PC-3 (cell line): Measurements from ENCODE around the gene ANO7. TPM values are rescaled to one million over a fixed set of nuclear protein-coding genes. Genes with fewer than 3 reads are reported as not detected.

ENCODE experiments used
- ATAC-seq: fragments of 200-7000 bp; cut with Tn5 transposase; 2 replicates; pipeline ENCODE4 v1.9.1; 2020; ENCODE audit warnings: mild to moderate bottlenecking, moderate library complexity
- BruUV-seq: library from RNA; stranded (reverse); fragments of 400-500 nt; replicated peaks from 2 replicates; lab custom pipeline; 2021; lab: Mats Ljungman, UMichigan
- CTCF ChIA-PET: fragments of 300-600 bp; sonication (Branson Sonifier 250); formaldehyde crosslinking; loops from one replicate; lab custom pipeline; 2022; ENCODE audit warnings: antibody characterized with exemption; lab: Charles Lee
- POLR2A ChIA-PET: fragments of 300-600 bp; sonication (Branson Sonifier 250); formaldehyde crosslinking; loops from one replicate; lab custom pipeline; 2022; ENCODE audit warnings: antibody characterized with exemption; ENCODE audit not compliant: unreplicated experiment; lab: Charles Lee
- DNase-seq: peaks from one replicate; pipeline ENCODE4 v3.0.0-alpha.2; 2015
- H2AFZ ChIP-seq: fragments of 300-600 bp; sonication (generic); 2 replicates; pipeline ENCODE4 v1.6.0; 2016; ENCODE audit warnings: antibody characterized with exemption, low read length
- H3F3A ChIP-seq: fragments of 300-600 bp; sonication (generic); one replicate; pipeline ENCODE4 v1.6.0; 2017; ENCODE audit warnings: antibody characterized with exemption, low read length, control low read depth, mild to moderate bottlenecking; ENCODE audit not compliant: unreplicated experiment
- H3K27ac ChIP-seq: fragments of 300-600 bp; sonication (generic); 2 replicates; pipeline ENCODE4 v1.5.1; 2016; ENCODE audit warnings: mild to moderate bottlenecking, low read length
- H3K27me3 ChIP-seq: fragments of 300-600 bp; sonication (generic); 2 replicates; pipeline ENCODE4 v1.6.1; 2016; ENCODE audit warnings: low read length, mixed read lengths
- H3K36me3 ChIP-seq: fragments of 300-600 bp; sonication (generic); 2 replicates; pipeline ENCODE4 v1.6.1; 2016; ENCODE audit warnings: low read depth, mixed run types, low read length, mixed read lengths
- H3K4me1 ChIP-seq: fragments of 300-600 bp; sonication (generic); 2 replicates; pipeline ENCODE4 v1.5.1; 2016; ENCODE audit warnings: low read length; ENCODE audit not compliant: insufficient read depth
- H3K4me2 ChIP-seq: fragments of 300-600 bp; sonication (generic); 2 replicates; pipeline ENCODE4 v1.6.0; 2016; ENCODE audit warnings: low read length
- H3K4me3 ChIP-seq: fragments of 300-600 bp; sonication (generic); 2 replicates; pipeline ENCODE4 v1.5.1; 2016; ENCODE audit warnings: mild to moderate bottlenecking, low read length, mixed read lengths
- H3K79me2 ChIP-seq: fragments of 300-600 bp; sonication (generic); 2 replicates; pipeline ENCODE4 v1.6.1; 2017; ENCODE audit warnings: low read length, mixed read lengths
- H3K9ac ChIP-seq: fragments of 300-600 bp; sonication (generic); 2 replicates; pipeline ENCODE4 v1.6.0; 2016; ENCODE audit warnings: mild to moderate bottlenecking, low read length
- H3K9me2 ChIP-seq: fragments of 300-600 bp; sonication (generic); replicated peaks from 2 replicates; pipeline ENCODE4 v1.6.1; 2016; ENCODE audit warnings: mixed run types, low read length, mixed read lengths
- H3K9me3 ChIP-seq: fragments of 300-600 bp; sonication (generic); 2 replicates; pipeline ENCODE4 v1.6.1; 2016; ENCODE audit warnings: low read length, mixed read lengths
- H4K20me1 ChIP-seq: fragments of 300-600 bp; sonication (generic); 2 replicates; pipeline ENCODE4 v1.6.1; 2016; ENCODE audit warnings: low read length, mixed read lengths
- EZH2 ChIP-seq: fragments of 300-600 bp; sonication (generic); IDR thresholded peaks from one replicate; pipeline ENCODE4 v1.6.1; 2017; ENCODE audit warnings: antibody characterized with exemption, mild to moderate bottlenecking, low read length; ENCODE audit not compliant: unreplicated experiment
- EZH2phosphoT487 ChIP-seq: fragments of 300-600 bp; sonication (generic); IDR thresholded peaks from 2 replicates; pipeline ENCODE4 v1.6.1; 2018; ENCODE audit warnings: mild to moderate bottlenecking, antibody characterized with exemption, low read length, borderline replicate concordance
- intact Hi-C: fragments of 100-400 bp; cut with micrococcal nuclease; formaldehyde crosslinking; loops from 2 replicates; pipeline ENCODE4 v1.9.0; 2023
- total RNA-seq: library from RNA; depleted of rRNA; stranded (reverse); fragments of >200 nt; gene quantifications from 2 replicates; pipeline ENCODE4 v1.2.3, GENCODE V29; 2014
- TF ChIP-seq, protein P1 (sequence below): fragments of 300-600 bp; sonication (generic); conservative IDR thresholded peaks from 2 replicates; pipeline ENCODE4 v1.5.1; 2017; ENCODE audit warnings: antibody characterized with exemption, low read depth, mild to moderate bottlenecking, low read length

ANO7 gene
- total RNA-seq, 1 experiment from 2014 or later, result 2.6 TPM

DNA sequence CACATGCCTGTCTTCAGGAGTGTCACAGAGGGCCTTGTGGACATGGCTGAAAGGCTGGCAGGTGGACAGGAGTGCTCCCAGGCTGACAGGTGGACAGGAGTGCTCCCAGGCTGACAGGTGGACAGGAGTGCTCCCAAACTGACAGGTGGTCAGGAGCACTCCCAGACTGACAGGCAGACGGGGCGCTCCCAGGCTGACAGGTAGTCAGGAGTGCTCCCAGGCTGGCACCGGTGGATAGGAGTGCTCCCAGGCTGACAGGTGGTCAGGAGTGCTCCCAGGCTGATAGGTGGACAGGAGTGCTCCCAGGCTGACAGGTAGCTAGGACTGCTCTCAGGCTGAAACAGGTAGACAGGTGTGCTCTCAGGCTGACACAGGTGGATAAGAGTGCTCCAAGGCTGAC, 16.6 kb downstream of the ANO7 start:
- intact Hi-C loops, result no loop called here
- TF ChIP-seq EZH2phosphoT487, result no peak
- TF ChIP-seq, protein P1, sequence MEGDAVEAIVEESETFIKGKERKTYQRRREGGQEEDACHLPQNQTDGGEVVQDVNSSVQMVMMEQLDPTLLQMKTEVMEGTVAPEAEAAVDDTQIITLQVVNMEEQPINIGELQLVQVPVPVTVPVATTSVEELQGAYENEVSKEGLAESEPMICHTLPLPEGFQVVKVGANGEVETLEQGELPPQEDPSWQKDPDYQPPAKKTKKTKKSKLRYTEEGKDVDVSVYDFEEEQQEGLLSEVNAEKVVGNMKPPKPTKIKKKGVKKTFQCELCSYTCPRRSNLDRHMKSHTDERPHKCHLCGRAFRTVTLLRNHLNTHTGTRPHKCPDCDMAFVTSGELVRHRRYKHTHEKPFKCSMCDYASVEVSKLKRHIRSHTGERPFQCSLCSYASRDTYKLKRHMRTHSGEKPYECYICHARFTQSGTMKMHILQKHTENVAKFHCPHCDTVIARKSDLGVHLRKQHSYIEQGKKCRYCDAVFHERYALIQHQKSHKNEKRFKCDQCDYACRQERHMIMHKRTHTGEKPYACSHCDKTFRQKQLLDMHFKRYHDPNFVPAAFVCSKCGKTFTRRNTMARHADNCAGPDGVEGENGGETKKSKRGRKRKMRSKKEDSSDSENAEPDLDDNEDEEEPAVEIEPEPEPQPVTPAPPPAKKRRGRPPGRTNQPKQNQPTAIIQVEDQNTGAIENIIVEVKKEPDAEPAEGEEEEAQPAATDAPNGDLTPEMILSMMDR, result no peak
- no peak for TF ChIP-seq EZH2
- POLR2A ChIA-PET, result no interaction called here
- H3K4me1 ChIP-seq, result no peaks in the 10 kb centered on the region
- H3K27me3 ChIP-seq, result no peaks in the 10 kb centered on the region
- no peaks in the 10 kb centered on the region for H3K9me3 ChIP-seq
- DNase-seq (no peak), ATAC-seq (no peak)
- H3K9me2 ChIP-seq, result no peaks in the 10 kb centered on the region
- BruUV-seq, result no TSS peak
- H3K27ac ChIP-seq, result no peak overlapping the region
- CTCF ChIA-PET, result no interaction called here
- no peak overlapping the region for H3K4me3 ChIP-seq
- H3K4me2 ChIP-seq, result no peak overlapping the region
- no peaks in the 10 kb centered on the region for H3K36me3 ChIP-seq
- no peak overlapping the region for H2AFZ ChIP-seq
- H3K79me2 ChIP-seq, result no peaks in the 10 kb centered on the region
- H3F3A ChIP-seq, result no peaks in the 10 kb centered on the region
- no peak overlapping the region for H3K9ac ChIP-seq
- no peaks in the 10 kb centered on the region for H4K20me1 ChIP-seq

DNA sequence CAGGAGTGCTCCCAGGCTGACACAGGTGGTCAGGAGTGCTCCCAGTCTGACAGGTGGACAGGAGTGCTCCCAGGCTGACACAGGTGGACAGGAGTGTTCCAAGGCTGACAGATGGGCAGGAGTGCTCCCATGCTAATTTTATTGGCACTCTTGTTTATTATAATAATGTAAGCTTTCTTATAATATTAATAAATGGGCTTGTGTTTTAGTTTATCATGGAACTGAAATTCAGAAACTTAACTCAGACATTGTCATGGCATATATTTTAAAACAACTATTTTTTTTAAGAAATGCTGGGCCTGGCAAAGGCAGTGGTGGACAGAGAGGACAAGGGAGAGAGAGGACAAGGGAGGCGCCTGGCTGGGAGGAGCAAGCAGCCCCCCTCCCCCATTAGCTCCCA, 18.7 kb downstream of the ANO7 start:
- CTCF ChIA-PET, result no interaction called here
- H3K9ac ChIP-seq, result no peak overlapping the region
- no peaks in the 10 kb centered on the region for H3K36me3 ChIP-seq
- H3K9me2 ChIP-seq, result no peaks in the 10 kb centered on the region
- TF ChIP-seq EZH2, result no peak
- TF ChIP-seq, protein P1, result no peak
- no peak for TF ChIP-seq EZH2phosphoT487
- no peak overlapping the region for H3K4me2 ChIP-seq
- no peaks in the 10 kb centered on the region for H3K9me3 ChIP-seq
- H2AFZ ChIP-seq, result no peak overlapping the region
- ATAC-seq, result no peak
- H3K4me3 ChIP-seq, result no peak overlapping the region
- H3K79me2 ChIP-seq, result no peaks in the 10 kb centered on the region
- no peaks in the 10 kb centered on the region for H3K4me1 ChIP-seq
- BruUV-seq, result no TSS peak
- intact Hi-C loops, result no loop called here
- no peaks in the 10 kb centered on the region for H3K27me3 ChIP-seq
- H4K20me1 ChIP-seq, result no peaks in the 10 kb centered on the region
- no peak for DNase-seq
- no peak overlapping the region for H3K27ac ChIP-seq
- POLR2A ChIA-PET, result no interaction called here
- H3F3A ChIP-seq, result no peaks in the 10 kb centered on the region

DNA sequence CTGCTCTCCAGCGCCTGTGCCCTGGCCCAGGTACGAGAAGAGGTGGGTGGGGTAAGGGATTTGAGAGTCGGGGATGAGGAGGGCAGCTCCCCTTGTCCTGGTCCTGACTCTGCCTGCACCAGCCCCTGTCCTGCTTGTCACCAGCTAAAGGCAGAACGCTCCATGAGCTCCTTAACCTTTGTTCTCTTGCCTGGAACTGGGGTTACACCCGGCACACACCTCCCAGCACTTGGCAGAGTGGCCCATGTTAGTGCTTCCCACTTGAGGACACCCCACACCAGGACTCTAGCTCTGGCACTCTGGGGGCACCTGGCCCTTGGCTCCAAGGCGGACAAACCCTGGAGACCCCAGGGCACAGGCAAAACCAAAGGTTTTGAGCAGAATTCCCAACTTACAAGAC, 19.2 kb downstream of the ANO7 start:
- no peak overlapping the region for H3K9ac ChIP-seq
- H3K4me1 ChIP-seq, result no peaks in the 10 kb centered on the region
- no peak overlapping the region for H3K4me3 ChIP-seq
- no peak for TF ChIP-seq EZH2
- TF ChIP-seq EZH2phosphoT487, result no peak
- TF ChIP-seq, protein P1, result no peak
- no peaks in the 10 kb centered on the region for H3K79me2 ChIP-seq
- no peaks in the 10 kb centered on the region for H3K36me3 ChIP-seq
- CTCF ChIA-PET, result no interaction called here
- no peaks in the 10 kb centered on the region for H3F3A ChIP-seq
- no peak overlapping the region for H3K27ac ChIP-seq
- H4K20me1 ChIP-seq, result no peaks in the 10 kb centered on the region
- H2AFZ ChIP-seq, result no peak overlapping the region
- no peaks in the 10 kb centered on the region for H3K9me3 ChIP-seq
- POLR2A ChIA-PET, result no interaction called here
- no peak overlapping the region for H3K4me2 ChIP-seq
- BruUV-seq, result no TSS peak
- no peaks in the 10 kb centered on the region for H3K9me2 ChIP-seq
- ATAC-seq (no peak), DNase-seq (no peak)
- no peaks in the 10 kb centered on the region for H3K27me3 ChIP-seq
- intact Hi-C loops, result no loop called here
